HG03571 (cell line): ENCODE measurements around the gene SLC9A5.

Source experiments
- ATAC-seq: cut with Tn5 transposase; IDR thresholded peaks from one replicate; pipeline ENCODE4 v1.9.1; 2021; ENCODE audit not compliant: unreplicated experiment

SLC9A5 gene

DNA sequence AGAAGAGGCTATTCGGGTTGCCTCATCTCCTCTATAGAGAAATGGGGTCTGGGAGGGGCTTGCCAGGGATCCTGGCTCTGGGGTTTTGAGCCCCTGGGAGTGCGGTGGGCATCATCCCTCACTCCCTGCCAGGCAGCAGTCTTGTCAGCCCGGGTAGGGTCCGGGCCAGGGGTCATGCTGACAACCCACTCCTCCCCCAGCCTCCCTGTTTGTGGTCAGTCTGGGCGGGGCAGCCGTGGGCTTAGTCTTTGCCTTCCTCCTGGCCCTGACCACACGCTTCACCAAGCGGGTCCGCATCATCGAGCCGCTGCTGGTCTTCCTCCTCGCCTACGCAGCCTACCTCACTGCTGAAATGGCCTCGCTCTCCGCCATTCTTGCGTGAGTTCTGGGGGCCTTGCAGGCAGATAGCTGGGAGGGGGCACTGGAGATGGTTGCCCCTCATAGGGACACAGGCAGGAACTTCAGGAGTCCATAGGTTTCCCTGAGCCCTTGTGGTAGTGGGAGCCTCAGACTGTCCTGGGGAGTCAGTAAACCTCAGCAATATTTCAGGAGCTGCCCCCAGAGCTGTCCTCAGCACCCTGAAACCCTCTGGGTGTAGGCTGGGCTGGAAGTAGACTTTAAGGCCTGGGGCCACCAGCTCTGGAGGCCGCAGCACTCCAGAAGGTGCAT lies 6.9 kb downstream of the SLC9A5 start:
- no peak for ATAC-seq

- no peak for ATAC-seq
Measured at GRCh38 chr16:67256701-67257230, 8.0 kb downstream of the SLC9A5 start.

DNA sequence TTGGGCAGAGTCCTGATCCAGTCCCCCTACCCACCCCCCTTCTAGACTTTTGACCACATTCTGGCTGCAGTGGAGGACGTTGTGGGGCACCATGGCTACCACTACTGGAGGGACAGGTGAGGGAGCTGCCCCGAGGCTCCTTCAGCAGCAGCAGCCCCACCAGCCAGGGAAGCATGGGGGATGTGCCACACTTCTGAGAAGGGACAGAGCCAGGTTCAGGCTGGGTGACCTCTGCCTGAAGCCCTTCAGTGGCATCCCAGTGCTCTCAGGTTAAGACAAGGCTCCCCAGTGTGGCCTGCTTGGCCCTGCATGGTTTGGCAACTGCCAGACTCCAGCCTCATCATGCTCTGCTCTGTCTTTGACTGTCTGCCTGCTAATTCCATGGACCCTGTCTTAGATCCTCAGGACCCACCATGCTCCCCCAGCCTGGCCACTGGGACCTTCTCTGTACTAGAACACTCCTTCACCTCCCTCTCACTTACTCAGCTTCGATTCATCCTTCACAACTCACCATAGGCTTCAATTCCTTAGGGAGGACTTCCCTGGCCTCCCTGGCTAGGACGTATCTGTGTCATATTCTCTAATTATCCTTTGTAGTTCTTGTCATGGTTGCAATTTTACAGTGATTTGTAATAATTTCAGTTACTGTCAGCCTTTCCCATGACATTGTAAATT lies 8.8 kb downstream of the SLC9A5 start:
- no peak for ATAC-seq

DNA sequence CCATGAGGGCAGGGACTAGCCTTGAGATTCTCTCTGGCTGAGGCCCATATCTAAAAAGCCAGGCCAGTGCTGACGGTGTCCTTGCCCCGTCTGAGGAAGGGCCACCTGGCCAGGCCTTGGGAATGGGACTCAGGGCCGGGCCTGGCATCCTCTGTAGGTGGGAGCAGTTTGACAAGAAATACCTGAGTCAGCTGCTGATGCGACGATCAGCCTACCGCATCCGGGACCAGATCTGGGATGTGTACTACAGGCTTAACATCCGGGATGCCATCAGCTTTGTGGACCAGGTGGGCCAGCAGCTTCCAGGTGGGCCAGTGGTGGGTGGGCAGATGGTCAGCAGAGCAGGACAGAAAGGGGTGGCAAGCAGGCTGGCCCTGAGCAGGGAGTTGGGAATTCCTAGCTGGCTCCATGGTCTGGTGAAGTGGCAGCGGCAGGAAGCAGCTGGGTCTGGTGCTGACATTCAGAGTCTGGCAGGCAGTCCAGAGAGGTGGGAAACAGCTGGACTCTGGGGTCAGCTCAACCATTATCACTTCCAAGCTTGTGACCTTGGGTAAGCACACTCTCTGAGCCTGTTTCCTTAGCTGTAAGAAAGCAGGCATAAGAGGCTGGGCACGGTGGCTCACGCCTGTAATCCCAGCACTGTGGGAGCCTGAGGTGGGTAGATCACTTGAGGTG lies 9.5 kb downstream of the SLC9A5 start:
- ATAC-seq = no peak

DNA sequence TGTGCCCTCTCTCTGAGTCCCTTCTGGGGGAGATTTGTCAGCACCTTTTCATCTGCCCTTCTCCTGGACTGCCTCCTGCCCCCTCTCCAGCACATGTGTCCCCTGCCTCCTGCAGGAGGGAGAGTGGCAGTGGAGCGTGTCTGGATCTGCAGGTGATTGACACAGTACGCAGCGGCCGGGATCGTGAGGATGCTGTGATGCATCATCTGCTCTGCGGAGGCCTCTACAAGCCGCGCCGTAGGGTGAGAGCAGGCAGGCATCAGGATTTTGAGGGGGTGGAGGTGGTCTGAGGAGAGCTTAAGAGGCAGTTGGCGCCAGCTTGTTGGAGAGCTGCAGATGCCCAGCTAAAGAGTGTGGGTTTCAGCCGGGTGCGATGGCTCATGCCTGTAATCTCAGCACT lies 10.9 kb downstream of the SLC9A5 start:
- ATAC-seq = no peak

DNA sequence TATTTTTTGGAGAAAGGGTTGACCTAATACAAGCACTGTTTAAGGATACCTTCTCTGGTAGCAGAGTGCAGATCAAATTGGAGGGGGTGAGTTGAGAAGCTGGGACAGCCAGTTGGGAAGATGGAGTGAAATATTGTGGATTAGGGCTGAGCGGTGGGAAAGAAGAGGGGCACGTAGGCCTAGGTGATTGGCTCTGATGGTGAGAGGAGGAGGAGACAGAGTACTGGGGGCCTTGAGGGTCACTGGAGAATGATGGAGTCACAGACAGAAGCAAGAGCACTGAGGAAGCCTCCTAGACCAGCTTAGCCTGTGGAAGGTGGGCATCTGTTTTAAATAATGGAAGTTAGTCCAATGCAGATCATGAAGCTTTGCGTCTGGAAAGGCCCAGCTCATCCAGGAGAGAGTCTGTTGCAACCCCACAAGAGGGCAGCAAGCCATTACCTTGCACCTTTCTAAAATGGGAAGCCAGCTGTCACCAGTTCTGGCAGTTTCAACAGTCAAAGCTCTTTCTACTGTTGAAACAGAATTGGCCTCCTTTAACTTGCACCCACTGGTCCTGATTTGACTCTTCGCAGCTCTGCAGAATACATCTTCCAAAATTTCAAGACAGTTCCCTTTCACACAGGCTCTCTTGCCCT lies 11.8 kb downstream of the SLC9A5 start:
- ATAC-seq = no peak

DNA sequence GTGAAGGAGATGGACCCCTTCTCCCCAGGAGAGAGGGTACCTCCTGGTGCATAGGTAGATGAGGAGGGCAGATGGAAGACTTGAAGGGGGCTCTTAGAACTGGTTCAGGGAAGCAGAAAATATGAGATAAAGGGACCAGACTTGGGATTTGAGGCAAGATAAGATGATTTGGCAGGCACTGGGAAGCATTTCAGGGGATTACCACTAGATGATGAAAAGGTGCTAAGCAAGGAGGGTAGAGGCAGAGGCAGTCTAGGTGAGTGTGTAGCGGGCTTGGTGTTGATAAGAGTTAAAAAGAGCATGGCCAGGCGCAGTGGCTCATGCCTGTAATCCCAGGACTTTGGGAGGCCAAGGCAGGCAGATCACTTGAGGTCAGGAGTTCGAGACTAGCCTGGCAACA lies 14.4 kb downstream of the SLC9A5 start:
- no peak for ATAC-seq

DNA sequence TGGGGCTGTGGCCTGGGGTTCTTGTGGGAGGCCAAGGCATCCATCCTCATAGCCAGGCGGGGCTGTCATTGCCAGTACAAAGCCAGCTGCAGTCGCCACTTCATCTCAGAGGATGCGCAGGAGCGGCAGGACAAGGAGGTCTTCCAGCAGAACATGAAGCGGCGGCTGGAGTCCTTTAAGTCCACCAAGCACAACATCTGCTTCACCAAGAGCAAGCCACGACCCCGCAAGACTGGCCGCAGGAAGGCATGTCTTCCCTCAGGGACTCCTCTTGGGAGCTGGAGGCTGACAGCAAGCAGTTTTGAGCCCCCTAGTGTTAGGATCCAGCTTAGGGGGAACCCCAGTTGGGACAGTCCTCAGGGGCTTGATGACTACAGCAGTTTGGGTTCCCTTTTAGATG lies 15.5 kb downstream of the SLC9A5 start:
- ATAC-seq = no peak

DNA sequence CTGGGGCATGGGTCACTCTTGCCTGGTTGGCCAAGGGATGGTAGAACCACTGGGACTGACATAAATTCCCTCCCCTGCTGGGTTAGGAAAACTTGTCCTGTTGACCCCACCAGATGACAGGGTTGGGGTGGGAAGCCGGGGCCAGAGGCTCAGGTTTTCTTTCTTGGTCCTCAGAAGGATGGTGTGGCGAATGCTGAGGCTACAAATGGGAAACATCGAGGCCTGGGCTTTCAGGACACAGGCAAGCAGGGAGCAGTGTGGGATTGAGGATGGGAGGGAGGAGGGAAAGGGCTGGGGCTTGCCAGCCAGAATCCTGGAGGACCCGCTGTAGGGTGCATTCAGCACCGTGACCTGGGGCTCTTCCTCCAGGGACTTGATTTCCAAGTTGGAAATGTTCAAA lies 16.1 kb downstream of the SLC9A5 start:
- no peak for ATAC-seq

DNA sequence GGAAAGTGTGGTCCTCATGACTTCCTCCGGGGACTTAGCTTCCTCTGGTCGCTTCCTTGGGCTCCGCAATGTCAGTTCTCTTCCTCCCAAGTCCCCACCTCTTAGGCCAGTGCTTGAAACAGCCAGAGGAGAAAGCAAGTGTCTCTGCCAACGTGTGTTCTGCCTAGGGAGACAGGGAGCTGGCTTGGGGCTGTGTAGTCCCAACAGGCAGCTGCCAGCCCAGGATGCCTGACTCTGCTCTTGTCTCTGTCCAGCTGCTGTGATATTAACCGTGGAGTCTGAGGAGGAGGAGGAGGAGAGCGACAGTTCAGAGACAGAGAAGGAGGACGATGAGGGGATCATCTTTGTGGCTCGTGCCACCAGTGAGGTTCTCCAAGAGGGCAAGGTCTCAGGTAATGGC lies 17.1 kb downstream of the SLC9A5 start:
- no peak for ATAC-seq

GRCh38 chr16:67268136-67268579 lies 19.4 kb downstream of the SLC9A5 start:
- no peak for ATAC-seq

DNA sequence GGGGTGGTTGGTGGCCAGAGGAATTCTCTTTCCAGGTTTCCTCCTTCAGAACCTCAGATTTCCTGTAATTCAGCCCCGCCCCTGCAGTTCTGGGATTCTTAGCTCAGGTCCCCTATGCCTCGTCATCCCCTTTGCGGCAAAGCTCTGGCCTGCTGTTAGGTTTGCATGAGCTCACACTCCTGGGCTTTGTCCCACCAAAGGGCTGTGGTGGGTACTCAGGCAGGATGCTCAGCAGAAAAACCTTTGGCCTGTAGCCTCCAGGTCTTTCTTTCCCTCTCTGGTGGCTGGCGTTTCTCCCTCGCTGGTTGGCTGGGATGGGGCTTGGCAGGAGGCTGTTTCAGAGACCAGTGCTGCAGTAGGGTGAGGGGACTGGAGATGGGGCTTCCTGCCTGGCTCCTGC lies 21.0 kb downstream of the SLC9A5 start:
- ATAC-seq = no peak

DNA sequence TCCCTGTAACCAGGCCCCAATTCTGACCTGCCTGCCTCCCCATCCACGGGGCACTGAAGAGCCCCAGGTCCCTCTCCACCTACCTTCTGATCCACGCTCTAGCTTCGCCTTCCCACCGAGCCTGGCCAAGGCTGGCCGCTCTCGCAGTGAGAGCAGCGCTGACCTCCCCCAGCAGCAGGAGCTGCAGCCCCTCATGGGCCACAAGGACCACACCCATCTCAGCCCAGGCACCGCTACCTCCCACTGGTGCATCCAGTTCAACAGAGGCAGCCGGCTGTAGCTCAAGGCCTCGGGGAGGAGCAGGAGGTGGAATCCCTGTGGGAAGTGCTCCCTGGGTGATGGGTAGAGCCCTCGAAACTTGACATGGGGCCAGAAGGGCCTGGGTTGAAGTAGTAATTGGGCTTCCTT lies 22.2 kb downstream of the SLC9A5 start:
- no peak for ATAC-seq

DNA sequence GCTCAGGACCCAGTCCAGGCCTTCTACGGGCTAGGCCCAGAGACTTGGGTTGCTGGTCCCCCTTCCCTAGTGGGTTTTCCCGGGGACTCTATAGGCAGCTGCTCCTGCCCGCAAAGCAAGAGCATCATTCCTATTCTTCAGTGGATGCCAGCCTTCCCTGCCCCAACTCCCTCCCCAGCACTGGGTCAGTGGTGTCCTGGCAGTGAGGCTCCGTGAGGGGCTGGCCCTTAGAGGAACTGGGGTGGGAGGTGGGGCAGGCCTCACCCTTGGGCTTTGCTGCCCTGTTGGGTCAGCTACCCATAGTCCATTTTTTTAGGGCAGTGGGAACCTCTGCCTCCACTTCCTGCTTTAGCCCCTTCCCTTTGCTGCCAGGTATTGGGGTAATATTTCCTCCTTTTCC lies 22.7 kb downstream of the SLC9A5 start:
- no peak for ATAC-seq

- ATAC-seq = no peak
Measured at GRCh38 chr16:67275321-67275720, 26.5 kb downstream of the SLC9A5 start.

- no peak for ATAC-seq
Measured at GRCh38 chr16:67277294-67277998, 28.7 kb downstream of the SLC9A5 start.

GRCh38 chr16:67277999-67278772 lies 29.4 kb downstream of the SLC9A5 start:
- ATAC-seq = no peak

- ATAC-seq = peak; percentile 38
Measured at GRCh38 chr16:67278773-67279295, 30.1 kb downstream of the SLC9A5 start.

DNA sequence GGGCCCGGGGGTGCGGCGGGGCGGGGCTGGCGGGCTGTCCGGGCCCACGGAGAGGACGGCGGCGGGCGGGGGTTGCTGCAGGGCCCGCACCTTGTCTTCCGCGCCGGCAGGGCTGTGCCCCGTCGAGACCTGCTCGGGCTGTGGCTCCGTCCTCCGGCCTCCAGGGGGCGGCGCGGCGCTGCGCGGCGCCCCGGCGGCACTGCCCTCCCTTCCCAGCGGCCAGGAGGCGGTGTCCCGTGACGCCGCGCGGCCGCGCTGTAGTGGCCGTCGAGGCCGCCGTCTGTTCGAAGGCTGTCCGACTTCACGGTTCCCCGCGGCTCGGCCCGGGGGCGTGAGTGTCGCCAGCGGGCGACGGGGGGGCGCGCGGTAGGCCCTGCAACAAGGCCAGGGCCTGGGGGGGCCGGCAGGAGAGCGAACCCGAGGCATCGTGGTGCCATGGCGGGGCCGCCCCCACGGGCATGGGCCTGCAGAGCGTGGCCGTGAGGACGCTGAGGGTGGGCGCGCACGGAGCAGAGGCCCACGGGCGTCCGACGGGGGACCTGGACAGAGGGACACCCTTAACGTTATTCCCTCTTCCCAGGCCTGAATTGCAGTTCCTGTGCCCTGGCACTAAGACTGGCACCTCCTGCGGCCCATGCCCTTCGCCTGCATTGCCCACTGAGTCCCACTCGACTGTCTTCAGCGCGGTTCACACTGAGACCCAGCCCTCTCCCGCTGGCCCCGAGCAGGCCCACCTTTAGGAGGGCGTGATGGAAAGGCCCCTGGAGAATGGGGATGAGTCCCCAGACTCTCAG lies 30.7 kb downstream of the SLC9A5 start, which contains the start of gene PLEKHG4:
Gene PLEKHG4 (plus strand): TSS at position 237 of the 794 bp plus-strand sequence. CDS start 513 bp downstream, at position 750.
- ATAC-seq = peak; percentile 71
